ENCODE measurements around the gene KLC1. TPM values are rescaled to one million over a fixed set of nuclear protein-coding genes. Genes with fewer than 3 reads are reported as not detected.
A peak's percentile ranks its signal among the peaks of the same experiment; 100 is the strongest.

The KLC1 gene
- total RNA-seq, 1 experiment from 2014 or later = 306 TPM

GRCh38 chr14:103719751-103720150 is 90.7 kb downstream of the KLC1 start:
- no peaks in the 10 kb centered on the region for H3K9me2 ChIP-seq (replicated peaks; ENCODE audit: low read length)
- ChIA-PET POLR2A (ENCODE audit: unreplicated experiment) (no interaction called here), CTCF (no interaction called here)
- intact Hi-C loops (cut with micrococcal nuclease) = loop anchor here (5.0 to 10.0 kb wide), 2 partner anchors 145 to 193 kb away; no protein-coding TSS in a partner anchor
- H3K4me1 ChIP-seq (ENCODE audit: insufficient read depth, low read length) = peaks cover 24% of the 10 kb centered on the region
- H3K4me2 ChIP-seq (ENCODE audit: low read length) = no peak overlapping the region
- no peak for TF ChIP-seq EZH2phosphoT487 (IDR thresholded peaks at IDR 0.05; ENCODE audit: borderline replicate concordance, low read length)
- no peak for TF ChIP-seq EZH2 (IDR thresholded peaks at IDR 0.05; ENCODE audit: low read length, unreplicated experiment)
- no peak for TF ChIP-seq CTCF (conservative IDR thresholded peaks at IDR 0.05; ENCODE audit: low read depth, low read length)
- H3K79me2 ChIP-seq (ENCODE audit: low read length) = peaks cover 87% of the 10 kb centered on the region
- H3K27ac ChIP-seq (ENCODE audit: low read length) = no peak overlapping the region
- no peak overlapping the region for H3K9ac ChIP-seq (ENCODE audit: low read length)
- no peaks in the 10 kb centered on the region for H3K9me3 ChIP-seq (ENCODE audit: low read length)
- peaks cover 4% of the 10 kb centered on the region for H3F3A ChIP-seq (ENCODE audit: low read length, unreplicated experiment)
- BruUV-seq (replicated peaks) = no TSS peak
- H3K4me3 ChIP-seq (ENCODE audit: low read length) = no peak overlapping the region
- H3K36me3 ChIP-seq (ENCODE audit: low read depth, low read length) = no peaks in the 10 kb centered on the region
- H2AFZ ChIP-seq (ENCODE audit: low read length) = no peak overlapping the region
- H3K27me3 ChIP-seq (ENCODE audit: low read length) = no peaks in the 10 kb centered on the region
- no peaks in the 10 kb centered on the region for H4K20me1 ChIP-seq (ENCODE audit: low read length)
- no peak for ATAC-seq
- no peak for DNase-seq

- POLR2A ChIA-PET (ENCODE audit: unreplicated experiment) = interaction anchor here (0.6 kb wide), 1 partner anchor 43 kb away, joined by 17 read pairs; no protein-coding TSS in a partner anchor
- Histone ChIP-seq H3K9ac (ENCODE audit: low read length) (peak overlapping the region; percentile 36; the same call in 1 of the 2 replicates), H3K4me3 (ENCODE audit: low read length) (no peak overlapping the region), H3K4me2 (ENCODE audit: low read length) (peak overlapping the region; percentile 47), H3K9me3 (ENCODE audit: low read length) (no peaks in the 10 kb centered on the region), H2AFZ (ENCODE audit: low read length) (no peak overlapping the region), H3K27ac (ENCODE audit: low read length) (peak overlapping the region; percentile 79), H3K79me2 (ENCODE audit: low read length) (peaks cover 91% of the 10 kb centered on the region), H3K27me3 (ENCODE audit: low read length) (no peaks in the 10 kb centered on the region), H3K36me3 (ENCODE audit: low read depth, low read length) (no peaks in the 10 kb centered on the region), H3K4me1 (ENCODE audit: insufficient read depth, low read length) (peaks cover 23% of the 10 kb centered on the region), H4K20me1 (ENCODE audit: low read length) (no peaks in the 10 kb centered on the region), H3F3A (ENCODE audit: low read length, unreplicated experiment) (peaks cover 4% of the 10 kb centered on the region), H3K9me2 (replicated peaks; ENCODE audit: low read length) (no peaks in the 10 kb centered on the region)
- TF ChIP-seq EZH2 (IDR thresholded peaks at IDR 0.05; ENCODE audit: low read length, unreplicated experiment) (no peak), CTCF (conservative IDR thresholded peaks at IDR 0.05; ENCODE audit: low read depth, low read length) (peak; percentile 15; the same call in 1 of the 2 replicates)
- intact Hi-C loops (cut with micrococcal nuclease) = loop anchor here (5.0 kb wide), 1 partner anchor 191 kb away; no protein-coding TSS in a partner anchor
- DNase-seq (peak; percentile 95), ATAC-seq (peak; percentile 99)
- CTCF ChIA-PET = no interaction called here
- no TSS peak for BruUV-seq (replicated peaks)
Observed at GRCh38 chr14:103721334-103722120, 92.5 kb downstream of the KLC1 start.

GRCh38 chr14:103723748-103724081 is 94.7 kb downstream of the KLC1 start:
- Histone ChIP-seq H3K4me2 (ENCODE audit: low read length) (no peak overlapping the region), H3K9ac (ENCODE audit: low read length) (no peak overlapping the region), H2AFZ (ENCODE audit: low read length) (no peak overlapping the region), H3K4me3 (ENCODE audit: low read length) (no peak overlapping the region), H3K27ac (ENCODE audit: low read length) (no peak overlapping the region), H3K9me3 (ENCODE audit: low read length) (no peaks in the 10 kb centered on the region), H3K4me1 (ENCODE audit: insufficient read depth, low read length) (peaks cover 14% of the 10 kb centered on the region), H4K20me1 (ENCODE audit: low read length) (no peaks in the 10 kb centered on the region), H3K9me2 (replicated peaks; ENCODE audit: low read length) (no peaks in the 10 kb centered on the region), H3K79me2 (ENCODE audit: low read length) (peaks cover 70% of the 10 kb centered on the region), H3K36me3 (ENCODE audit: low read depth, low read length) (no peaks in the 10 kb centered on the region), H3F3A (ENCODE audit: low read length, unreplicated experiment) (peaks cover 4% of the 10 kb centered on the region), H3K27me3 (ENCODE audit: low read length) (no peaks in the 10 kb centered on the region)
- no TSS peak for BruUV-seq (replicated peaks)
- ATAC-seq = no peak
- CTCF ChIA-PET = no interaction called here
- POLR2A ChIA-PET (ENCODE audit: unreplicated experiment) = no interaction called here
- TF ChIP-seq CTCF (conservative IDR thresholded peaks at IDR 0.05; ENCODE audit: low read depth, low read length) (no peak), EZH2 (IDR thresholded peaks at IDR 0.05; ENCODE audit: low read length, unreplicated experiment) (no peak), EZH2phosphoT487 (IDR thresholded peaks at IDR 0.05; ENCODE audit: borderline replicate concordance, low read length) (no peak)
- intact Hi-C loops (cut with micrococcal nuclease) = loop anchor here (5.0 kb wide), 1 partner anchor 189 kb away; no protein-coding TSS in a partner anchor
- no peak for DNase-seq

Measured in PC-3 (cell line).